B cell (primary cell): ENCODE results near the gene MORC4. TPM values are rescaled to one million over a fixed set of nuclear protein-coding genes. Genes with fewer than 3 reads are reported as not detected.

Experiments used
- ATAC-seq: fragments of 200-7000 bp; cut with Tn5 transposase; one replicate; pipeline ENCODE4 v1.10.0; 2021; ENCODE audit warnings: low read depth, mild to moderate bottlenecking, moderate number of reproducible peaks, moderate library complexity
- CTCF ChIA-PET: fragments of 350-600 bp; sonication (Branson Sonifier 250); formaldehyde crosslinking; loops from one replicate; lab custom pipeline; 2021; ENCODE audit warnings: antibody characterized with exemption, inconsistent platforms; lab: Charles Lee
- POLR2A ChIA-PET: fragments of 350-600 bp; sonication (Branson Sonifier 250); formaldehyde crosslinking; loops from one replicate; lab custom pipeline; 2021; ENCODE audit warnings: antibody characterized with exemption; lab: Charles Lee
- DNase-seq: peaks from one replicate; pipeline ENCODE4 v3.0.0; 2013
- H2AFZ ChIP-seq: 2 replicates; pipeline ENCODE4 v1.6.1; 2012; ENCODE audit warnings: mild to moderate bottlenecking, low read depth, low read length; ENCODE audit not compliant: insufficient read depth, poor library complexity, severe bottlenecking
- H3K27ac ChIP-seq, 2 donors: 1 replicate in 1 of 2; 2 replicates in 1 of 2; pipeline ENCODE4 v1.5.1; 2012 to 2013; ENCODE audit warnings: low read length in 2 of 2, mild to moderate bottlenecking in 2 of 2, moderate library complexity in 1 of 2
- H3K27me3 ChIP-seq, 4 experiments: fragments of 200-600 bp in 1 of 4; sonication (generic) in 1 of 4; replicated peaks in 1 of 4; 1 replicate in 2 of 4; 2 replicates in 2 of 4; pipeline versions ENCODE4 v1.6.1 to v1.7.0; 2013 to 2016; ENCODE audit warnings: low read length in 3 of 4, mild to moderate bottlenecking in 2 of 4, mixed read lengths in 1 of 4, moderate library complexity in 1 of 4; ENCODE audit not compliant: insufficient read depth in 4 of 4, control insufficient read depth in 3 of 4; ENCODE audit errors: control extremely low read depth in 1 of 4
- H3K36me3 ChIP-seq, 2 experiments: replicated peaks in 1 of 2; 1 replicate in 1 of 2; 2 replicates in 1 of 2; pipeline versions ENCODE4 v1.6.1 to v1.7.1; 2013; ENCODE audit warnings: low read length in 1 of 2; ENCODE audit not compliant: insufficient read depth in 2 of 2, control insufficient read depth in 1 of 2; ENCODE audit errors: control extremely low read depth in 1 of 2, extremely low read depth in 1 of 2
- H3K4me1 ChIP-seq, 2 donors: fragments of 200-600 bp in 1 of 2; sonication (generic) in 1 of 2; 1 replicate in 1 of 2; 2 replicates in 1 of 2; pipeline versions ENCODE4 v1.5.1 to v1.6.1; 2013 to 2017; ENCODE audit warnings: low read length in 2 of 2; ENCODE audit not compliant: control insufficient read depth in 2 of 2, insufficient read depth in 2 of 2
- H3K4me2 ChIP-seq: replicated peaks from 2 replicates; pipeline ENCODE3; 2012; ENCODE audit warnings: mild to moderate bottlenecking, low read depth, low read length; ENCODE audit not compliant: poor library complexity, severe bottlenecking
- H3K4me3 ChIP-seq, 5 experiments: fragments of 200-600 bp in 1 of 5; sonication (generic) in 1 of 5; 1 replicate in 3 of 5; 2 replicates in 2 of 5; pipeline versions ENCODE4 v1.5.1 to v1.7.0; 2011 to 2016; ENCODE audit warnings: low read length in 4 of 5, mild to moderate bottlenecking in 4 of 5, low read depth in 2 of 5, control low read depth in 1 of 5, moderate library complexity in 1 of 5; ENCODE audit not compliant: insufficient read depth in 1 of 5; ENCODE audit errors: control extremely low read depth in 1 of 5, extremely low read depth in 1 of 5
- H3K79me2 ChIP-seq: fragments of 200-600 bp; sonication (generic); one replicate; pipeline ENCODE4 v1.6.0; 2016; ENCODE audit warnings: low read length; ENCODE audit not compliant: control insufficient read depth, insufficient read depth
- H3K9ac ChIP-seq: fragments of 200-600 bp; sonication (generic); 2 replicates; pipeline ENCODE4 v1.6.1; 2017; ENCODE audit warnings: mild to moderate bottlenecking, low read length, moderate library complexity
- H3K9me3 ChIP-seq, 3 donors: one replicate each; pipeline versions ENCODE4 v1.6.1 to v1.7.1; 2013; ENCODE audit warnings: low read length in 2 of 3; ENCODE audit not compliant: control insufficient read depth in 2 of 3, insufficient read depth in 1 of 3; ENCODE audit errors: control extremely low read depth in 1 of 3
- H4K20me1 ChIP-seq: 2 replicates; pipeline ENCODE4 v1.6.0; 2012; ENCODE audit warnings: mild to moderate bottlenecking, low read length; ENCODE audit not compliant: insufficient read depth, control insufficient read depth, poor library complexity, severe bottlenecking
- H3K27ac Mint-ChIP-seq: one replicate; pipeline ENCODE4 v1.8.0; 2021; ENCODE audit warnings: mixed read lengths
- H3K27me3 Mint-ChIP-seq: one replicate; pipeline ENCODE4 v1.8.0; 2021; ENCODE audit warnings: mixed read lengths
- H3K4me1 Mint-ChIP-seq: one replicate; pipeline ENCODE4 v1.8.0; 2021; ENCODE audit warnings: mixed read lengths
- H3K4me3 Mint-ChIP-seq: one replicate; pipeline ENCODE4 v1.8.0; 2021; ENCODE audit warnings: mixed read lengths
- H3K9me3 Mint-ChIP-seq: one replicate; pipeline ENCODE4 v1.8.0; 2022; ENCODE audit warnings: mixed read lengths; ENCODE audit not compliant: insufficient read depth
- EZH2 ChIP-seq: IDR thresholded peaks from 2 replicates; pipeline ENCODE4 v1.6.1; 2012; ENCODE audit warnings: borderline replicate concordance, low read depth, mild to moderate bottlenecking, moderate library complexity, low read length; ENCODE audit not compliant: insufficient read depth, poor library complexity, severe bottlenecking
- WGBS: methylation state at CpG from one replicate; pipeline ENCODE4 v1.1.5; 2013; ENCODE audit warnings: missing lambda C conversion rate; ENCODE audit not compliant: insufficient coverage; 5-methylcytosine and 5-hydroxymethylcytosine counted together
- intact Hi-C: fragments of 100-400 bp; cut with micrococcal nuclease; formaldehyde crosslinking; loops from one replicate; pipeline ENCODE4 v1.10.0; 2022
- polyA plus RNA-seq: library from polyadenylated mRNA; depleted of rRNA; stranded (reverse); fragments of >200 nt; gene quantifications from 2 replicates; pipeline ENCODE4 v1.2.3, GENCODE V29; 2012
- total RNA-seq, 2 donors: library from RNA; stranded (reverse); fragments of 120-200 nt in 1 of 2; gene quantifications; 1 replicate in 1 of 2; 2 replicates in 1 of 2; pipeline versions ENCODE4 v1.2.3 to v1.2.4, GENCODE V29; 2013 to 2022
- TF ChIP-seq, protein P1 (sequence below): fragments of 200-600 bp; IDR thresholded peaks from one replicate; pipeline ENCODE4 v1.8.0; 2022; ENCODE audit warnings: antibody characterized with exemption, mild to moderate bottlenecking

Gene MORC4
- total and polyA plus RNA-seq, 2 donors (not counting 1 experiment from before 2014, with no cell fraction given), result 1.1 to 6.3 TPM

DNA sequence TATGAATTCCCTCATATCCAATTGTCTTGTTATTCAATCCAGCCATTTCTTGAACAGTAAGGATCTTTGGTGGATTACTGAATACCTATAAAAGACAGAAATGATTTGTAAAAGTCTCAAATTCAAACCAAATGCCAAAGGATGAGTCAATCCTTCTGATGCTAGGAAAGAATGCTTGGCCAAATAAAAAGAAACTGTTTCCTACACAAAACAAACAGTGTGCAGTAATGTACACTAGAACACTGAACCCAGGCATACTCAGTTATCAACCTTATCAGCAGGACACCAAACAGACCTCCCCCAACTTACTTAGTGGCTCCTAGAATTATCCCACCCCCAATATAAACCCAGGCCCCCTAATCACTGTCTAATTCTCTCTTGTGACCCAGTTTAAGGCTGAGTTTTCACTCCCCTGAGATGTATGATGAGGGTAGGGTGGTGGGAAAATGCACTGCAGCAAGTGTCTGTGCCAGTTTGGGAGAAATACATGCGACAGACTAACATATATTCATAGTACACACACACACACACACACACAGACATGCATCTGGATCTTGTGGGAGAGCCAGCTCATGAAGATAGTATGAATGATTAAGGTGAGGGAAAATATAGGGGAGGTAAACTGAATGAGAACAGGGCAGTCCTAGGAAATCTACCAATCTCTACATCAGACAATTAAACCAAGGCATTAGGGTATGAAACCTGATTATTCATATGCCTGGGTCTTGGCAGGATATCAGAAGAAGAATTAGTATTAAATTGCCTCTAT is 44.8 kb downstream of the MORC4 start:
- Histone ChIP-seq H3K79me2 (no peaks in the 10 kb centered on the region), H3K27ac (no peak overlapping the region), H3K9ac (no peak overlapping the region), H3K36me3 (no peaks in the 10 kb centered on the region), H3K4me2 (no peak overlapping the region), H2AFZ (no peak overlapping the region), H3K9me3 (no peaks in the 10 kb centered on the region), H3K4me3 (no peak overlapping the region), H4K20me1 (no peaks in the 10 kb centered on the region), H3K4me1 (no peaks in the 10 kb centered on the region), H3K27me3 (no peaks in the 10 kb centered on the region)
- ChIA-PET CTCF (no interaction called here), POLR2A (no interaction called here)
- TF ChIP-seq EZH2, result no peak
- TF ChIP-seq, protein P1, sequence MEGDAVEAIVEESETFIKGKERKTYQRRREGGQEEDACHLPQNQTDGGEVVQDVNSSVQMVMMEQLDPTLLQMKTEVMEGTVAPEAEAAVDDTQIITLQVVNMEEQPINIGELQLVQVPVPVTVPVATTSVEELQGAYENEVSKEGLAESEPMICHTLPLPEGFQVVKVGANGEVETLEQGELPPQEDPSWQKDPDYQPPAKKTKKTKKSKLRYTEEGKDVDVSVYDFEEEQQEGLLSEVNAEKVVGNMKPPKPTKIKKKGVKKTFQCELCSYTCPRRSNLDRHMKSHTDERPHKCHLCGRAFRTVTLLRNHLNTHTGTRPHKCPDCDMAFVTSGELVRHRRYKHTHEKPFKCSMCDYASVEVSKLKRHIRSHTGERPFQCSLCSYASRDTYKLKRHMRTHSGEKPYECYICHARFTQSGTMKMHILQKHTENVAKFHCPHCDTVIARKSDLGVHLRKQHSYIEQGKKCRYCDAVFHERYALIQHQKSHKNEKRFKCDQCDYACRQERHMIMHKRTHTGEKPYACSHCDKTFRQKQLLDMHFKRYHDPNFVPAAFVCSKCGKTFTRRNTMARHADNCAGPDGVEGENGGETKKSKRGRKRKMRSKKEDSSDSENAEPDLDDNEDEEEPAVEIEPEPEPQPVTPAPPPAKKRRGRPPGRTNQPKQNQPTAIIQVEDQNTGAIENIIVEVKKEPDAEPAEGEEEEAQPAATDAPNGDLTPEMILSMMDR, result no peak
- H3K27me3 Mint-ChIP-seq, result no peaks in the 10 kb centered on the region
- H3K9me3 Mint-ChIP-seq, result no peaks in the 10 kb centered on the region
- WGBS, result no CpG with 5 or more reads among the region's 1 CpG
- H3K27ac Mint-ChIP-seq, result no peak overlapping the region
- peaks cover 2% of the 10 kb centered on the region for H3K4me1 Mint-ChIP-seq
- intact Hi-C loops, result no loop called here
- H3K4me3 Mint-ChIP-seq, result no peak overlapping the region
- ATAC-seq (no peak), DNase-seq (no peak)

DNA sequence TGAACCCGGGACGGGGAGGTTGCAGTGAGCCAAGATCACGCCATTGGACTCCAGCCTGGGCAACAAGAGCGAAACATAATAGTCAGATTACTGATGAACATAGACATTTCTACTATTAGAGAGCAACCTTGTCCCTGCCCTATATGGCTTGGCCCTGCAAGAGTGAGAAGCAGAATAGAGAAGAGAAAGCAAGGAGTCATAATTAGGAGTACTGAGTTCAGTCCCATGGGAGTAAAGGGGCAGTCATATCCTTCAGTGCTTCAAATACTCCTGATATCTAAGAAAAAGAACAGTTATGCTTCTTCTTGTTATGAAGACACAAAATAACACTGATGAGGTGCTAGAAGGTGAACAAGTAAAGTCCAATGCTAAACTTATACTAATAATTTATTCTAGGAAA is 46.0 kb downstream of the MORC4 start:
- intact Hi-C loops, result no loop called here
- WGBS, result 83% methylated on average over 3 of the region's 4 CpGs
- no peaks in the 10 kb centered on the region for H3K9me3 ChIP-seq

More for the DNA sequence above, 46.0 kb downstream of the MORC4 start:
- no peak for ATAC-seq
- H3K27me3 Mint-ChIP-seq, result no peaks in the 10 kb centered on the region
- no peaks in the 10 kb centered on the region for H3K36me3 ChIP-seq
- H3K27ac Mint-ChIP-seq, result no peak overlapping the region
- no peak overlapping the region for H3K27ac ChIP-seq
- no peak overlapping the region for H3K4me3 Mint-ChIP-seq
- H3K27me3 ChIP-seq, result no peaks in the 10 kb centered on the region
- no peaks in the 10 kb centered on the region for H4K20me1 ChIP-seq
- no peak overlapping the region for H3K4me3 ChIP-seq
- ChIA-PET POLR2A (no interaction called here), CTCF (no interaction called here)
- peaks cover 2% of the 10 kb centered on the region for H3K4me1 Mint-ChIP-seq
- H3K9ac ChIP-seq, result no peak overlapping the region
- H3K79me2 ChIP-seq, result no peaks in the 10 kb centered on the region
- H3K4me1 ChIP-seq, result no peaks in the 10 kb centered on the region
- DNase-seq, result no peak
- H3K9me3 Mint-ChIP-seq, result no peaks in the 10 kb centered on the region
- no peak overlapping the region for H3K4me2 ChIP-seq
- TF ChIP-seq EZH2, result no peak
- TF ChIP-seq, protein P1, result no peak
- no peak overlapping the region for H2AFZ ChIP-seq
